ENCODE data around the gene TEK. TPM values are rescaled to one million over a fixed set of nuclear protein-coding genes. Genes with fewer than 3 reads are reported as not detected.
"Not testable (repeated sequence)": the region's sequence is repeated elsewhere in the genome, so short reads cannot be mapped to it uniquely, and the experiment has no call there.

Gene TEK
- total and polyA plus RNA-seq, 10 of the 15 experiments (the other 5 are each of a cell fraction or from before 2014, with no cell fraction given), result not detected

DNA sequence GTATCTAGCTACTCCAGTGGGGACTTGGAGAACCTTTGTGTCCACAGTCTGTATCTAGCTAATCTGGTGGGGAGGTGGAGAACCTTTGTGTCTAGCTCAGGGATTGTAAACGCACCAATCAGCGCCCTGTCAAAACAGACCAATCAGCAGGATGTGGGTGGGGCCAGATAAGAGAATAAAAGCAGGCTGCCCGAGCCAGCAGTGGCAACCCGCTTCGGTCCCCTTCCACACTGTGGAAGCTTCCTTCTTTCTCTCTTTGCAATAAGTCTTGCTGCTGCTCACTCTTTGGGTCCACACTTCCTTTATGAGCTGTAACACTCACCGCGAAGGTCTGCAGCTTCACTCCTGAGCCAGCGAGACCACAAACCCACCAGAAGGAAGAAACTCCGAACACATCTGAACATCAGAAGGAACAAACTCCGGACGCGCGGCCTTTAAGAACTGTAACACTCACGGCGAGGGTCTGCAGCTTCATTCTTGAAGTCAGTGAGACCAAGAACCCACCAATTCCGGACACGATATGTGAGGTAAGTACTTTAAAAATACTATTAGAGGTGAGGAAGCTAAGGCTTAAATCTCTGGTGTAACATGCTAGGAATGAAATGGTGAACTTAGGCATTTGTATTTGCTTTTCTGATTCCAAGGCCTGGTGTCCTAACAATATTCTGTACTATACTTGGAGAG, 15.5 kb upstream of the TEK start:
- H3K36me3 ChIP-seq (ENCODE audit: control insufficient read depth in 2 of 2, insufficient read depth in 2 of 2, low read length in 1 of 2); DNase-seq (ENCODE audit: low read depth, low spot score); H3K27ac ChIP-seq (ENCODE audit: control insufficient read depth, insufficient read depth); H3K27me3 ChIP-seq (replicated peaks in 1 of 2; ENCODE audit: control insufficient read depth in 2 of 2, insufficient read depth in 2 of 2, low read length in 1 of 2); H3K4me1 ChIP-seq (ENCODE audit: control insufficient read depth, insufficient read depth, low read length); CTCF ChIA-PET; H3K79me2 ChIP-seq (ENCODE audit: control insufficient read depth, insufficient read depth, low read length); RAD21 ChIA-PET (ENCODE audit: unreplicated experiment); SMC1A ChIA-PET (ENCODE audit: uncharacterized antibody, unreplicated experiment); H4K20me1 ChIP-seq (ENCODE audit: control insufficient read depth, insufficient read depth); in situ Hi-C loops (cut with MboI); FAIRE-seq; intact Hi-C loops (cut with micrococcal nuclease; ENCODE audit: unreplicated experiment); ATAC-seq; POLR2A ChIA-PET; H3K4me2 ChIP-seq (ENCODE audit: control insufficient read depth, insufficient read depth); BruUV-seq (replicated peaks); H3K9ac ChIP-seq (ENCODE audit: control insufficient read depth, insufficient read depth, low read length); H3K4me3 ChIP-seq; H2AFZ ChIP-seq (ENCODE audit: control insufficient read depth, low read depth, low read length); H3K9me3 ChIP-seq (replicated peaks; ENCODE audit: control insufficient read depth, insufficient read depth, low read length): not testable (repeated sequence)
- TF ChIP-seq NFYB (IDR thresholded peaks at IDR 0.05; ENCODE audit: insufficient read depth, low read depth, low read length), result peak; percentile 62
- 26% methylated on average over 17 of the region's 17 CpGs for WGBS (ENCODE audit: insufficient coverage, insufficient replicate concordance, low lambda C conversion rate, missing lambda C conversion rate)

DNA sequence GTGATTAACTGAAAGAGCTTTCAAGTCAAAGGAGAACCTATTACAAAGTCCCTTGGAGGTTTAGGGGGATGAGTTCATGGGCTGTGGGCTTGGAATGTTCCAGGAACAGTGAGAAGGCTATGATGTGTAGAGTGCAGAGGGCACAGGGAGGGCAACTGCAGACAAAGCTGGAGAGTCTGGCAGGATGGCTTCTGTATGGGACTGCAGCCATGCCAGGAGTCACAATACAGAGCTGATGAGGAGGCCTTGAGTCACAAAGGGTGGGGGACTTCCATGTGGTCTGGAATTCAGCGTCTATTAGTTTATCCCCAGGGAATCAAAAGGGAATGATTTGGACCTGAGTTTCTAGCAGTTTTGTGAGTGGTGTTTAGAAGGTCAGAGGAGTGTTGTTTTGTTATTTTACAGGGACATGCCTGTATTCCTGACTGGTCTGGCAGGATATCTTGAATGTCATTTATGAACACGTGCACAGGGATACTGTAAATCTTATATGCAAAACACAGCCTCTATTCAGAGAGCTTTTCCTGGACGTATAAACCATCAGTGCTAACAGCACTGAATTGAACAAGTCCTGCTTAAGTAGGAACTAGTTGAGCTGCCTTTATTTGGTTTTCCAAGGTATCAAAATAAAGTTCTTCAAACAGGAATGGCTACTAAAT, 14.3 kb upstream of the TEK start:
- no TSS peak for BruUV-seq (replicated peaks)
- no peak for FAIRE-seq

More for the DNA sequence above, 14.3 kb upstream of the TEK start:
- no peak overlapping the region for H3K4me3 ChIP-seq
- no peaks in the 10 kb centered on the region; a peak in 2 of 4 replicates for H3K27me3 ChIP-seq (replicated peaks in 1 of 2; ENCODE audit: control insufficient read depth in 2 of 2, insufficient read depth in 2 of 2, low read length in 1 of 2)
- no peaks in the 10 kb centered on the region for H3K79me2 ChIP-seq (ENCODE audit: control insufficient read depth, insufficient read depth, low read length)
- WGBS (ENCODE audit: insufficient coverage, insufficient replicate concordance, low lambda C conversion rate, missing lambda C conversion rate), result 11% methylated on average over 3 of the region's 3 CpGs
- SMC1A ChIA-PET (ENCODE audit: uncharacterized antibody, unreplicated experiment), result no interaction called here
- RAD21 ChIA-PET (ENCODE audit: unreplicated experiment), result no interaction called here
- no peak for DNase-seq (ENCODE audit: low read depth, low spot score)
- no peaks in the 10 kb centered on the region for H4K20me1 ChIP-seq (ENCODE audit: control insufficient read depth, insufficient read depth)
- H3K9me3 ChIP-seq (replicated peaks; ENCODE audit: control insufficient read depth, insufficient read depth, low read length), result no peaks in the 10 kb centered on the region
- TF ChIP-seq ETV6 (conservative IDR thresholded peaks at IDR 0.05 in 1 of 2, IDR thresholded peaks at IDR 0.05 in 1 of 2; ENCODE audit: borderline replicate concordance in 1 of 2, low read depth in 1 of 2) (no peak), BACH1 (IDR thresholded peaks at IDR 0.05; ENCODE audit: borderline replicate concordance) (no peak), NFYA (IDR thresholded peaks at IDR 0.05; ENCODE audit: borderline replicate concordance, low read depth, low read length) (no peak), ZNF274 (IDR thresholded peaks at IDR 0.05; ENCODE audit: insufficient read depth, insufficient read length) (no peak), EGR1 (IDR thresholded peaks at IDR 0.05; ENCODE audit: borderline replicate concordance in 1 of 2, low read depth in 2 of 2, low read length in 2 of 2) (no peak), CREM (IDR thresholded peaks at IDR 0.05; ENCODE audit: low read depth) (no peak)
- TF ChIP-seq, protein P1, sequence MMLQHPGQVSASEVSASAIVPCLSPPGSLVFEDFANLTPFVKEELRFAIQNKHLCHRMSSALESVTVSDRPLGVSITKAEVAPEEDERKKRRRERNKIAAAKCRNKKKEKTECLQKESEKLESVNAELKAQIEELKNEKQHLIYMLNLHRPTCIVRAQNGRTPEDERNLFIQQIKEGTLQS (IDR thresholded peaks at IDR 0.05; ENCODE audit: borderline replicate concordance, extremely low read depth, low read depth, low read length), result no peak
- TF ChIP-seq, protein P2, sequence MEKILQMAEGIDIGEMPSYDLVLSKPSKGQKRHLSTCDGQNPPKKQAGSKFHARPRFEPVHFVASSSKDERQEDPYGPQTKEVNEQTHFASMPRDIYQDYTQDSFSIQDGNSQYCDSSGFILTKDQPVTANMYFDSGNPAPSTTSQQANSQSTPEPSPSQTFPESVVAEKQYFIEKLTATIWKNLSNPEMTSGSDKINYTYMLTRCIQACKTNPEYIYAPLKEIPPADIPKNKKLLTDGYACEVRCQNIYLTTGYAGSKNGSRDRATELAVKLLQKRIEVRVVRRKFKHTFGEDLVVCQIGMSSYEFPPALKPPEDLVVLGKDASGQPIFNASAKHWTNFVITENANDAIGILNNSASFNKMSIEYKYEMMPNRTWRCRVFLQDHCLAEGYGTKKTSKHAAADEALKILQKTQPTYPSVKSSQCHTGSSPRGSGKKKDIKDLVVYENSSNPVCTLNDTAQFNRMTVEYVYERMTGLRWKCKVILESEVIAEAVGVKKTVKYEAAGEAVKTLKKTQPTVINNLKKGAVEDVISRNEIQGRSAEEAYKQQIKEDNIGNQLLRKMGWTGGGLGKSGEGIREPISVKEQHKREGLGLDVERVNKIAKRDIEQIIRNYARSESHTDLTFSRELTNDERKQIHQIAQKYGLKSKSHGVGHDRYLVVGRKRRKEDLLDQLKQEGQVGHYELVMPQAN (conservative IDR thresholded peaks at IDR 0.05), result no peak
- no peaks in the 10 kb centered on the region for H3K4me1 ChIP-seq (ENCODE audit: control insufficient read depth, insufficient read depth, low read length)
- no peak overlapping the region for H3K27ac ChIP-seq (ENCODE audit: control insufficient read depth, insufficient read depth)
- CTCF ChIA-PET, result no interaction called here
- H3K4me2 ChIP-seq (ENCODE audit: control insufficient read depth, insufficient read depth), result no peak overlapping the region
- no peak overlapping the region for H2AFZ ChIP-seq (ENCODE audit: control insufficient read depth, low read depth, low read length)
- no peak for ATAC-seq
- POLR2A ChIA-PET, result no interaction called here
- in situ Hi-C loops (cut with MboI) (no loop called here), intact Hi-C loops (cut with micrococcal nuclease; ENCODE audit: unreplicated experiment) (no loop called here)
- H3K9ac ChIP-seq (ENCODE audit: control insufficient read depth, insufficient read depth, low read length), result no peak overlapping the region
- H3K36me3 ChIP-seq (ENCODE audit: control insufficient read depth in 2 of 2, insufficient read depth in 2 of 2, low read length in 1 of 2), result no peaks in the 10 kb centered on the region

All from GM12878 (cell line).